Loucy (cell line): Measurements from ENCODE around the gene L1CAM.

Experiments used
- H2AFZ ChIP-seq: fragments of 200-600 bp; sonication (generic); 2 replicates; pipeline ENCODE4 v1.6.0; 2016; ENCODE audit warnings: antibody characterized with exemption, mild to moderate bottlenecking, low read length, moderate library complexity
- H3F3A ChIP-seq: fragments of 200-600 bp; 2 replicates; pipeline ENCODE4 v1.6.0; 2016; ENCODE audit warnings: antibody characterized with exemption, low read depth, mild to moderate bottlenecking
- H3K27me3 ChIP-seq: fragments of 200-600 bp; sonication (generic); 2 replicates; pipeline ENCODE4 v1.6.1; 2014; ENCODE audit warnings: low read length, mild to moderate bottlenecking; ENCODE audit not compliant: insufficient read depth, poor library complexity, severe bottlenecking
- H3K36me3 ChIP-seq: fragments of 200-600 bp; sonication (generic); 2 replicates; pipeline ENCODE4 v1.6.1; 2016; ENCODE audit warnings: low read length; ENCODE audit not compliant: insufficient read depth
- H3K4me1 ChIP-seq: fragments of 200-600 bp; sonication (generic); 2 replicates; pipeline ENCODE4 v1.5.1; 2014; ENCODE audit warnings: low read length, mild to moderate bottlenecking; ENCODE audit not compliant: insufficient read depth, poor library complexity, severe bottlenecking
- H3K4me2 ChIP-seq: fragments of 200-600 bp; sonication (generic); 2 replicates; pipeline ENCODE4 v1.6.0; 2014; ENCODE audit warnings: antibody characterized with exemption, low read length, low read depth, mild to moderate bottlenecking; ENCODE audit not compliant: poor library complexity, severe bottlenecking
- H3K4me3 ChIP-seq: fragments of 200-600 bp; sonication (generic); 2 replicates; pipeline ENCODE4 v1.5.1; 2014; ENCODE audit warnings: low read length, mild to moderate bottlenecking, mixed read lengths; ENCODE audit not compliant: poor library complexity, severe bottlenecking
- H3K79me2 ChIP-seq: fragments of 200-600 bp; sonication (generic); 2 replicates; pipeline ENCODE4 v1.6.1; 2014; ENCODE audit warnings: low read length; ENCODE audit not compliant: insufficient read depth
- H3K9ac ChIP-seq: fragments of 200-600 bp; sonication (generic); 2 replicates; pipeline ENCODE4 v1.6.0; 2014; ENCODE audit warnings: mild to moderate bottlenecking, low read depth, low read length, moderate library complexity; ENCODE audit not compliant: poor library complexity, severe bottlenecking
- H3K9me2 ChIP-seq: fragments of 200-600 bp; sonication (generic); replicated peaks from 2 replicates; pipeline ENCODE4 v1.6.1; 2016; ENCODE audit warnings: low read depth, low read length, mixed read lengths
- H3K9me3 ChIP-seq: fragments of 200-600 bp; sonication (generic); 2 replicates; pipeline ENCODE4 v1.6.1; 2014; ENCODE audit warnings: mild to moderate bottlenecking, antibody characterized with exemption, low read length, low read depth; ENCODE audit not compliant: insufficient read depth
- H4K20me1 ChIP-seq: fragments of 200-600 bp; sonication (generic); 2 replicates; pipeline ENCODE4 v1.6.0; 2014; ENCODE audit warnings: antibody characterized with exemption, low read length, mild to moderate bottlenecking; ENCODE audit not compliant: insufficient read depth, poor library complexity, severe bottlenecking
- CTCF ChIP-seq: fragments of 200-600 bp; sonication (generic); conservative IDR thresholded peaks from 2 replicates; pipeline ENCODE4 v1.5.1; 2014; ENCODE audit warnings: mild to moderate bottlenecking, antibody characterized with exemption, low read length
- EZH2phosphoT487 ChIP-seq: fragments of 200-600 bp; IDR thresholded peaks from 2 replicates; pipeline ENCODE4 v1.6.1; 2018; ENCODE audit warnings: antibody characterized with exemption, mild to moderate bottlenecking, moderate library complexity, borderline replicate concordance

L1CAM gene

GRCh38 chrX:153909024-153909979 is 23.3 kb upstream of the L1CAM start:
- peaks cover 14% of the 10 kb centered on the region; the same call in 1 of the 2 replicates for H3K36me3 ChIP-seq
- TF ChIP-seq EZH2phosphoT487 (no peak), CTCF (no peak)
- H2AFZ ChIP-seq: no peak overlapping the region
- no peak overlapping the region for H3K9ac ChIP-seq
- no peaks in the 10 kb centered on the region for H4K20me1 ChIP-seq
- no peak overlapping the region for H3K4me3 ChIP-seq
- H3K27me3 ChIP-seq: no peaks in the 10 kb centered on the region
- no peaks in the 10 kb centered on the region for H3K4me1 ChIP-seq
- no peak overlapping the region for H3K4me2 ChIP-seq
- no peaks in the 10 kb centered on the region for H3K9me3 ChIP-seq
- no peaks in the 10 kb centered on the region for H3K9me2 ChIP-seq
- no peaks in the 10 kb centered on the region for H3K79me2 ChIP-seq
- no peaks in the 10 kb centered on the region for H3F3A ChIP-seq

DNA sequence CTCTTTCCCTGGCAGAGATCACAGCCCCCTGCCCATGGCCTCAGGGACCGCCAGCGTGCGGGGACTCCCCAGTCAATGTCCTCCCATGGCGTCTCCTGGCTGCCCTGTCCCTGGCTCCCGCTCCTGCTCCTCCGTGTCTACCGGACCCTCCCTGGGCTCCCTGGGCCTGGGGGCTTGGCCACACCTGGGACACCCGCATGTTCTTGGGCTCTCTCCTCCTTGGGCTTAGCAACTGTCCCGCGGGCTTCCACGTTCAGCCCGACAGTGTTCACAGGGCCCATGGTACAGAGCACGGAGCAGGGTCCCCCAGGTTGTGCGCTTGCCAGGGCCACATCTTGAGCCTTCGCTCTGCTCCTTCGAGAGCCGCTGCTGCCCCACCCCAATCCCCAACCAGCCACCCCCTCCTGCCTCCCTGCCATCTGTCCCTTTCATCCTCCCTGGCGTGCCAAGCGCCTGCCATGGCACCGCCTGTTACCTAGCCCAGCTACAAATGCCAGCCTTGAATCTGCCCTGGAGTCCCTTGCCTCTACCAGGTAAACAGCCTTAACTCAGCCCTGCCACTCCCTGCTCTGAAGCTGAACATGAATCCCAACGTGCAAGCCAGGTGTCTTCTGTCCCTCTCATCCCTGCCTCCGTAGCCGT is 22.4 kb upstream of the L1CAM start:
- TF ChIP-seq CTCF (no peak), EZH2phosphoT487 (no peak)
- H3K79me2 ChIP-seq: no peaks in the 10 kb centered on the region
- no peak overlapping the region for H3K4me2 ChIP-seq
- no peaks in the 10 kb centered on the region for H3K4me1 ChIP-seq
- H3F3A ChIP-seq: no peaks in the 10 kb centered on the region
- peaks cover 12% of the 10 kb centered on the region; the same call in 1 of the 2 replicates for H3K36me3 ChIP-seq
- no peaks in the 10 kb centered on the region for H3K27me3 ChIP-seq
- no peak overlapping the region for H3K9ac ChIP-seq
- H3K9me2 ChIP-seq: no peaks in the 10 kb centered on the region
- H3K4me3 ChIP-seq: no peak overlapping the region
- no peaks in the 10 kb centered on the region for H4K20me1 ChIP-seq
- no peak overlapping the region for H2AFZ ChIP-seq
- no peaks in the 10 kb centered on the region for H3K9me3 ChIP-seq

DNA sequence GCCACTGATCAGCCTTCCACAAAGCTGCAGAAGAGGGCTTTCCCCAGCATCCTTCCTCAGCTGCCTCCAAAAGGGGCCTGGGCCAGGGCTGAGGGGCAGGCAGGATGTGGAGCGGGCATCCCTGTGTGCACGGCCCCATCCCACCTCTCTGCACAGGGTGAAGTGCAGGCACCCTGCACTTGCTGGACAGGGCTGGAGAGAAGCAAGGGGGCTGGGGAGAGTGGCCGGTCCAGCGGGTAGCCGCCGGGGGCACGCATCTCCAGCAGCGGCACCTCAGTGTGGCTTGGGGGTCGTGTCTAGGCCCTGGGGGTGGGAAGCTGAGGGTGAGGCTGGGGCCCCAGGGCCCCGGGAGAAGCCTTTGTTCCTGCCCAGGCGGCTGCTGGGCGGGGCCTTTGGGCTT is 21.5 kb upstream of the L1CAM start:
- H3K4me2 ChIP-seq: no peak overlapping the region
- H3K4me3 ChIP-seq: no peak overlapping the region
- peaks cover 6% of the 10 kb centered on the region for H3K4me1 ChIP-seq
- no peaks in the 10 kb centered on the region for H4K20me1 ChIP-seq
- H3K27me3 ChIP-seq: no peaks in the 10 kb centered on the region
- H3K9me2 ChIP-seq: no peaks in the 10 kb centered on the region
- no peaks in the 10 kb centered on the region for H3K9me3 ChIP-seq
- H3K9ac ChIP-seq: no peak overlapping the region
- TF ChIP-seq EZH2phosphoT487: no peak
- no peak for TF ChIP-seq CTCF
- no peak overlapping the region for H2AFZ ChIP-seq
- no peaks in the 10 kb centered on the region for H3F3A ChIP-seq
- no peaks in the 10 kb centered on the region for H3K79me2 ChIP-seq
- H3K36me3 ChIP-seq: peaks cover 4% of the 10 kb centered on the region; the same call in 1 of the 2 replicates
